GM18858 (cell line): Measurements from ENCODE around the gene NMT2.

ENCODE experiments used
- ATAC-seq: cut with Tn5 transposase; IDR thresholded peaks from one replicate; pipeline ENCODE4 v1.9.1; 2021; ENCODE audit not compliant: unreplicated experiment

The NMT2 gene

GRCh38 chr10:15097011-15097812 lies 71.3 kb downstream of the NMT2 start, which contains the start of gene RPP38:
Gene RPP38, plus strand, starts transcription at chr10:15097355. Its CDS starts 5,960 bp downstream, at chr10:15103315.
- ATAC-seq: peak; percentile 74

- no peak for ATAC-seq
These were observed 71.9 kb downstream of the NMT2 start for GRCh38 chr10:15096661-15097010.

GRCh38 chr10:15092855-15093408 lies 75.6 kb downstream of the NMT2 start:
- ATAC-seq: no peak

- ATAC-seq: no peak
These were observed 77.1 kb downstream of the NMT2 start for GRCh38 chr10:15091418-15091817.

- ATAC-seq: peak; percentile 96
These were observed 79.8 kb downstream of the NMT2 start, which contains the start of gene ACBD7 for GRCh38 chr10:15088428-15089261. Gene ACBD7, minus strand, starts transcription at chr10:15088776. Its CDS starts 48 bp downstream, at chr10:15088728.

GRCh38 chr10:15084502-15084922 lies 84.0 kb downstream of the NMT2 start:
- no peak for ATAC-seq

- no peak for ATAC-seq
These were observed 84.6 kb downstream of the NMT2 start for GRCh38 chr10:15083674-15084501.

- ATAC-seq: no peak
These were observed 93.1 kb downstream of the NMT2 start for GRCh38 chr10:15075421-15075820.

GRCh38 chr10:15072358-15072757 lies 96.1 kb downstream of the NMT2 start:
- no peak for ATAC-seq

GRCh38 chr10:15069230-15069629 lies 99.3 kb downstream of the NMT2 start:
- no peak for ATAC-seq

GRCh38 chr10:15068802-15069201 lies 99.7 kb downstream of the NMT2 start:
- no peak for ATAC-seq

- no peak for ATAC-seq
These were observed 101.3 kb downstream of the NMT2 start for GRCh38 chr10:15067154-15067553.

GRCh38 chr10:15060638-15061037 lies 107.9 kb downstream of the NMT2 start:
- no peak for ATAC-seq

GRCh38 chr10:15059914-15060313 lies 108.6 kb downstream of the NMT2 start:
- no peak for ATAC-seq

GRCh38 chr10:15058689-15059088 lies 109.8 kb downstream of the NMT2 start:
- ATAC-seq: no peak
